Activated T-cell treated with anti-CD3 and anti-CD28 coated beads, Interleukin-2, amount 50 U/mL, for 24 hours (primary cell): Measurements from ENCODE around the gene DGCR6L.
"Not testable (repeated sequence)": the region's sequence is repeated elsewhere in the genome, so short reads cannot be mapped to it uniquely, and the experiment has no call there.

Experiments
- DNase-seq: peaks from one replicate; pipeline ENCODE4 v3.0.0-alpha.2; 2020
- H3K27ac Mint-ChIP-seq: 2 replicates; pipeline ENCODE4 v1.8.0; 2020; ENCODE audit warnings: mild to moderate bottlenecking, mixed read lengths
- H3K27me3 Mint-ChIP-seq: 2 replicates; pipeline ENCODE4 v1.8.0; 2020; ENCODE audit warnings: mixed read lengths
- H3K36me3 Mint-ChIP-seq: 2 replicates; pipeline ENCODE4 v1.8.0; 2020; ENCODE audit warnings: low read depth, mixed read lengths
- H3K4me1 Mint-ChIP-seq: 2 replicates; pipeline ENCODE4 v1.8.0; 2020; ENCODE audit warnings: low read depth, mixed read lengths
- H3K4me3 Mint-ChIP-seq: 2 replicates; pipeline ENCODE4 v1.8.0; 2020; ENCODE audit warnings: mild to moderate bottlenecking, moderate library complexity, mixed read lengths
- H3K9me3 Mint-ChIP-seq: 2 replicates; pipeline ENCODE4 v1.8.0; 2020; ENCODE audit warnings: mixed read lengths

DGCR6L gene

GRCh38 chr22:20292673-20293232 is 27.1 kb downstream of the DGCR6L start:
- Mint-ChIP-seq H3K9me3 (no peaks in the 10 kb centered on the region), H3K36me3 (no peaks in the 10 kb centered on the region), H3K4me3 (no peak overlapping the region), H3K27ac (no peak overlapping the region), H3K27me3 (no peaks in the 10 kb centered on the region), H3K4me1 (no peaks in the 10 kb centered on the region)
- DNase-seq: no peak

GRCh38 chr22:20292108-20292507 is 27.8 kb downstream of the DGCR6L start:
- no peaks in the 10 kb centered on the region for H3K4me1 Mint-ChIP-seq
- H3K36me3 Mint-ChIP-seq: no peaks in the 10 kb centered on the region
- H3K9me3 Mint-ChIP-seq: no peaks in the 10 kb centered on the region
- peaks cover 3% of the 10 kb centered on the region for H3K27me3 Mint-ChIP-seq
- no peak overlapping the region for H3K4me3 Mint-ChIP-seq
- H3K27ac Mint-ChIP-seq: no peak overlapping the region
- no peak for DNase-seq

- no peaks in the 10 kb centered on the region for H3K36me3 Mint-ChIP-seq
- no peaks in the 10 kb centered on the region for H3K4me1 Mint-ChIP-seq
These were observed 28.2 kb downstream of the DGCR6L start for GRCh38 chr22:20291604-20292063.

GRCh38 chr22:20291249-20291586 is 28.6 kb downstream of the DGCR6L start:
- no peaks in the 10 kb centered on the region for H3K4me1 Mint-ChIP-seq
- H3K36me3 Mint-ChIP-seq: no peaks in the 10 kb centered on the region
- H3K4me3 Mint-ChIP-seq: no peak overlapping the region

More at GRCh38 chr22:20291604-20292063, 28.2 kb downstream of the DGCR6L start:
- Mint-ChIP-seq H3K27ac (no peak overlapping the region), H3K4me3 (no peak overlapping the region), H3K9me3 (no peaks in the 10 kb centered on the region), H3K27me3 (peaks cover 3% of the 10 kb centered on the region)
- DNase-seq: no peak

GRCh38 chr22:20290578-20291248 is 29.1 kb downstream of the DGCR6L start:
- no peaks in the 10 kb centered on the region for H3K4me1 Mint-ChIP-seq
- DNase-seq: no peak

More at GRCh38 chr22:20291249-20291586, 28.6 kb downstream of the DGCR6L start:
- Mint-ChIP-seq H3K27me3 (peaks cover 3% of the 10 kb centered on the region), H3K27ac (no peak overlapping the region), H3K9me3 (no peaks in the 10 kb centered on the region)
- no peak for DNase-seq

GRCh38 chr22:20290045-20290392 is 29.8 kb downstream of the DGCR6L start:
- Mint-ChIP-seq H3K4me3 (no peak overlapping the region), H3K9me3 (no peaks in the 10 kb centered on the region), H3K27me3 (peaks cover 3% of the 10 kb centered on the region), H3K27ac (no peak overlapping the region), H3K36me3 (no peaks in the 10 kb centered on the region), H3K4me1 (no peaks in the 10 kb centered on the region)
- DNase-seq: no peak

More at GRCh38 chr22:20290578-20291248, 29.1 kb downstream of the DGCR6L start:
- H3K9me3 Mint-ChIP-seq: no peaks in the 10 kb centered on the region
- H3K27me3 Mint-ChIP-seq: peaks cover 3% of the 10 kb centered on the region
- no peaks in the 10 kb centered on the region for H3K36me3 Mint-ChIP-seq
- no peak overlapping the region for H3K27ac Mint-ChIP-seq
- H3K4me3 Mint-ChIP-seq: no peak overlapping the region

- not testable (repeated sequence) for H3K4me3 Mint-ChIP-seq, H3K27ac Mint-ChIP-seq, H3K36me3 Mint-ChIP-seq, H3K9me3 Mint-ChIP-seq, H3K4me1 Mint-ChIP-seq, DNase-seq, H3K27me3 Mint-ChIP-seq
These were observed 30.4 kb downstream of the DGCR6L start for GRCh38 chr22:20289182-20290044.

GRCh38 chr22:20286784-20287423 is 33.0 kb downstream of the DGCR6L start:
- not testable (repeated sequence) for H3K36me3 Mint-ChIP-seq, H3K9me3 Mint-ChIP-seq, H3K27me3 Mint-ChIP-seq, DNase-seq, H3K4me1 Mint-ChIP-seq, H3K27ac Mint-ChIP-seq, H3K4me3 Mint-ChIP-seq

- not testable (repeated sequence) for H3K9me3 Mint-ChIP-seq, H3K36me3 Mint-ChIP-seq, H3K27ac Mint-ChIP-seq, H3K4me3 Mint-ChIP-seq, DNase-seq, H3K27me3 Mint-ChIP-seq, H3K4me1 Mint-ChIP-seq
These were observed 33.6 kb downstream of the DGCR6L start for GRCh38 chr22:20286312-20286660.

- not testable (repeated sequence) for H3K4me3 Mint-ChIP-seq, H3K27me3 Mint-ChIP-seq, H3K36me3 Mint-ChIP-seq, H3K27ac Mint-ChIP-seq, H3K9me3 Mint-ChIP-seq, H3K4me1 Mint-ChIP-seq
- peak; percentile 84 for DNase-seq
These were observed 34.2 kb downstream of the DGCR6L start for GRCh38 chr22:20285473-20286311.

GRCh38 chr22:20284471-20285086 is 35.3 kb downstream of the DGCR6L start:
- DNase-seq: no peak
- Mint-ChIP-seq H3K36me3 (no peaks in the 10 kb centered on the region), H3K4me3 (no peak overlapping the region), H3K27ac (no peak overlapping the region), H3K9me3 (no peaks in the 10 kb centered on the region), H3K27me3 (peaks cover 3% of the 10 kb centered on the region), H3K4me1 (peaks cover 2% of the 10 kb centered on the region)

GRCh38 chr22:20283674-20284066 is 36.2 kb downstream of the DGCR6L start:
- H3K4me3 Mint-ChIP-seq: no peak overlapping the region
- H3K9me3 Mint-ChIP-seq: no peaks in the 10 kb centered on the region
- no peaks in the 10 kb centered on the region for H3K36me3 Mint-ChIP-seq
- H3K4me1 Mint-ChIP-seq: peaks cover 4% of the 10 kb centered on the region
- no peak overlapping the region for H3K27ac Mint-ChIP-seq
- DNase-seq: no peak
- peaks cover 3% of the 10 kb centered on the region for H3K27me3 Mint-ChIP-seq

GRCh38 chr22:20282901-20283673 is 36.8 kb downstream of the DGCR6L start:
- Mint-ChIP-seq H3K9me3 (no peaks in the 10 kb centered on the region), H3K4me3 (no peak overlapping the region), H3K36me3 (no peaks in the 10 kb centered on the region), H3K4me1 (peaks cover 4% of the 10 kb centered on the region), H3K27ac (no peak overlapping the region), H3K27me3 (peaks cover 3% of the 10 kb centered on the region)
- no peak for DNase-seq
